ENCODE data around the gene FHL5.
A peak's percentile ranks its signal among the peaks of the same experiment; 100 is the strongest.
"Not testable (repeated sequence)": the region's sequence is repeated elsewhere in the genome, so short reads cannot be mapped to it uniquely, and the experiment has no call there.

FHL5 gene

GRCh38 chr6:96532399-96532798, 30.5 kb upstream of the FHL5 start:
- TF ChIP-seq CTCF (conservative IDR thresholded peaks at IDR 0.05; ENCODE audit: control insufficient read depth, insufficient read depth, low read depth, low read length), result no peak
- DNase-seq (ENCODE audit: low read depth), result peak; percentile 8
- H3K4me3 ChIP-seq (ENCODE audit: control insufficient read depth, low read depth, low read length), result no peak overlapping the region

GRCh38 chr6:96537726-96538125, 25.2 kb upstream of the FHL5 start:
- H3K4me3 ChIP-seq (ENCODE audit: control insufficient read depth, low read depth, low read length), result no peak overlapping the region
- no peak for TF ChIP-seq CTCF (conservative IDR thresholded peaks at IDR 0.05; ENCODE audit: control insufficient read depth, insufficient read depth, low read depth, low read length)
- no peak for DNase-seq (ENCODE audit: low read depth)

- peak; percentile 42 for TF ChIP-seq CTCF (conservative IDR thresholded peaks at IDR 0.05; ENCODE audit: control insufficient read depth, insufficient read depth, low read depth, low read length)
- no peak overlapping the region for H3K4me3 ChIP-seq (ENCODE audit: control insufficient read depth, low read depth, low read length)
- peak; percentile 15 for DNase-seq (ENCODE audit: low read depth)
Measured at GRCh38 chr6:96542702-96543101, 20.2 kb upstream of the FHL5 start.

GRCh38 chr6:96545882-96546281, 17.0 kb upstream of the FHL5 start:
- H3K4me3 ChIP-seq (ENCODE audit: control insufficient read depth, low read depth, low read length), result no peak overlapping the region
- DNase-seq (ENCODE audit: low read depth), result no peak
- no peak for TF ChIP-seq CTCF (conservative IDR thresholded peaks at IDR 0.05; ENCODE audit: control insufficient read depth, insufficient read depth, low read depth, low read length)

GRCh38 chr6:96547654-96548053, 15.3 kb upstream of the FHL5 start:
- no peak for DNase-seq (ENCODE audit: low read depth)
- no peak for TF ChIP-seq CTCF (conservative IDR thresholded peaks at IDR 0.05; ENCODE audit: control insufficient read depth, insufficient read depth, low read depth, low read length)
- H3K4me3 ChIP-seq (ENCODE audit: control insufficient read depth, low read depth, low read length), result no peak overlapping the region

- no peak for TF ChIP-seq CTCF (conservative IDR thresholded peaks at IDR 0.05; ENCODE audit: control insufficient read depth, insufficient read depth, low read depth, low read length)
- no peak for DNase-seq (ENCODE audit: low read depth)
- H3K4me3 ChIP-seq (ENCODE audit: control insufficient read depth, low read depth, low read length), result no peak overlapping the region
Measured at GRCh38 chr6:96554558-96554957, 8.4 kb upstream of the FHL5 start.

GRCh38 chr6:96559740-96560139, 3.2 kb upstream of the FHL5 start:
- not testable (repeated sequence) for DNase-seq (ENCODE audit: low read depth); H3K4me3 ChIP-seq (ENCODE audit: control insufficient read depth, low read depth, low read length)
